GM12878 (cell line): Measurements from ENCODE around the gene PROCA1.

ENCODE experiments used
- CTCF ChIP-seq, 3 experiments: IDR thresholded peaks in 2 of 3; conservative IDR thresholded peaks in 1 of 3; 2 replicates each; pipeline ENCODE4 v1.5.1; 2011; ENCODE audit warnings: low read depth in 3 of 3, low read length in 3 of 3, mild to moderate bottlenecking in 3 of 3, control low read depth in 2 of 3, moderate library complexity in 2 of 3, inconsistent platforms in 1 of 3, mixed read lengths in 1 of 3; ENCODE audit not compliant: control insufficient read depth in 2 of 3, insufficient read depth in 1 of 3; ENCODE audit errors: extremely low read depth in 1 of 3
- ESRRA ChIP-seq: IDR thresholded peaks from 2 replicates; pipeline ENCODE4 v1.6.1; 2012; ENCODE audit warnings: mild to moderate bottlenecking, low read length, improper control_type of control experiment
- FOS ChIP-seq: IDR thresholded peaks from 3 replicates; pipeline ENCODE4 v1.6.1; 2011; ENCODE audit warnings: borderline replicate concordance; ENCODE audit not compliant: insufficient read length; ENCODE audit errors: extremely low read depth
- POLR2A ChIP-seq: IDR thresholded peaks from 2 replicates; pipeline ENCODE4 v1.6.1; 2011; ENCODE audit warnings: low read depth, mild to moderate bottlenecking, low read length
- SIN3A ChIP-seq: IDR thresholded peaks from 2 replicates; pipeline ENCODE4 v1.6.1; 2012; ENCODE audit warnings: low read depth, low read length, improper control_type of control experiment
- SMAD1 ChIP-seq: fragments of 450-650 bp; IDR thresholded peaks from 2 replicates; pipeline ENCODE4 v1.6.1; 2018; ENCODE audit warnings: mild to moderate bottlenecking, low read depth; ENCODE audit not compliant: partially characterized antibody
- SMC3 ChIP-seq: IDR thresholded peaks from 2 replicates; pipeline ENCODE4 v1.6.1; 2011; ENCODE audit warnings: low read length, improper control_type of control experiment, borderline replicate concordance
- TF ChIP-seq, protein P1 (sequence below): fragments of 450-650 bp; IDR thresholded peaks from 2 replicates; pipeline ENCODE4 v1.6.1; 2016; ENCODE audit warnings: mild to moderate bottlenecking

DNA sequence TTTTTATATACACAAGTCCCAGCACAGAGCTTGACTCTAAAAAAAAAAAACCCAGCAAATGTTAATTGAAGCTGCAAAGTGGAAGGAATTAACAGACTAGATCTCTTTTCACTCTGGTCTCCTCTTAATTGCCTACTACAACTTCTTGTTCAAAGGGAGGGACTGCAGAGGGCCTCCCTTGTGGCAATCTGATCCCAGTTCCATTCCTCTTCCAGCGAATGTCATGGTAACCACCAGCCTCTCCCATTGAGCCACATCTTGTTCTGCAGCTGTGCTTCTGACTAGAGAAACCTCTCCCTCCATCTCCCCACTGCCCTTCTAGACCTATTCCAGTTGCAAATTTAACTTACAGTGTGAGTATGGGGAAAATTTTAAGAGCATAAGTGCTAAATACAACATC is 43.8 kb downstream of the PROCA1 start:
- TF ChIP-seq SMC3 (no peak), CTCF (IDR thresholded peaks at IDR 0.05 in 2 of 3, conservative IDR thresholded peaks at IDR 0.05 in 1 of 3; ENCODE audit: control insufficient read depth in 2 of 3, extremely low read depth in 1 of 3, insufficient read depth in 1 of 3, low read depth in 3 of 3, low read length in 3 of 3) (no peak), SIN3A (no peak), FOS (no peak), SMAD1 (no peak), ESRRA (no peak), POLR2A (no peak)
- TF ChIP-seq, protein P1, sequence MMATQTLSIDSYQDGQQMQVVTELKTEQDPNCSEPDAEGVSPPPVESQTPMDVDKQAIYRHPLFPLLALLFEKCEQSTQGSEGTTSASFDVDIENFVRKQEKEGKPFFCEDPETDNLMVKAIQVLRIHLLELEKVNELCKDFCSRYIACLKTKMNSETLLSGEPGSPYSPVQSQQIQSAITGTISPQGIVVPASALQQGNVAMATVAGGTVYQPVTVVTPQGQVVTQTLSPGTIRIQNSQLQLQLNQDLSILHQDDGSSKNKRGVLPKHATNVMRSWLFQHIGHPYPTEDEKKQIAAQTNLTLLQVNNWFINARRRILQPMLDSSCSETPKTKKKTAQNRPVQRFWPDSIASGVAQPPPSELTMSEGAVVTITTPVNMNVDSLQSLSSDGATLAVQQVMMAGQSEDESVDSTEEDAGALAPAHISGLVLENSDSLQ: no peak
